Measurements from ENCODE around the gene SMCO2. TPM values are rescaled to one million over a fixed set of nuclear protein-coding genes. Genes with fewer than 3 reads are reported as not detected.

The SMCO2 gene
- total RNA-seq, 1 donor from 2014 or later = 0.47 TPM

- no peaks in the 10 kb centered on the region for H3K27me3 ChIP-seq (ENCODE audit: low read depth)
- no peaks in the 10 kb centered on the region for H3K4me1 ChIP-seq
- DNase-seq = no peak
- no peak overlapping the region for H3K27ac ChIP-seq
- H3K4me3 ChIP-seq = no peak overlapping the region
- peaks cover 17% of the 10 kb centered on the region for H3K9me3 ChIP-seq
- no peak for TF ChIP-seq CTCF (IDR thresholded peaks at IDR 0.05)
- ATAC-seq = no peak
- H3K36me3 ChIP-seq = no peaks in the 10 kb centered on the region
- intact Hi-C loops (cut with DNase I) = no loop called here
Measured at GRCh38 chr12:27480016-27480415, 33.5 kb downstream of the SMCO2 start.

- H3K4me1 ChIP-seq = no peaks in the 10 kb centered on the region
- H3K9me3 ChIP-seq = no peaks in the 10 kb centered on the region
- TF ChIP-seq CTCF (IDR thresholded peaks at IDR 0.05) = no peak
- intact Hi-C loops (cut with DNase I) = no loop called here
- ATAC-seq = no peak
- H3K27me3 ChIP-seq (ENCODE audit: low read depth) = no peaks in the 10 kb centered on the region
- no peak overlapping the region for H3K27ac ChIP-seq
- H3K4me3 ChIP-seq = no peak overlapping the region
- no peak for DNase-seq
- H3K36me3 ChIP-seq = no peaks in the 10 kb centered on the region
Measured at GRCh38 chr12:27486961-27487360, 40.4 kb downstream of the SMCO2 start.

DNA sequence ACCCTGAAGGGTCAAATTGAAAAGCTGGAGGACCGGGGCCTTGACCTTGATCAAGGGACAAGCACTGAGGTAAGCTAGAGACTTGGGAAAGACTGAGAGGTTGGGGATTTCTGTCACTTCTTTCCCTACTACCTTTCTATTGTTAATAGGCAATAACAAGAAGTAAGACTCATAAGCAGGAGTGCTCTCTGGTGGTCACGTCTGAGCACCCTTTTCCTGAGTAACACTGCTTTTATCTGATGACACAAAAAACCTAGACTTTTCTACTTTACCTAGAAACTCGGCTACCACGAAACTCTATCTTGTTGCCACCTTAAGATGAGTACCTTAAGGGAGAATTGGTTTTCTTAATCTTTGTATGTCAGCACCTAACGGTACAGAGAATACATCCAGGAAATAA is 41.9 kb downstream of the SMCO2 start:
- DNase-seq (no peak), ATAC-seq (no peak)
- no peaks in the 10 kb centered on the region for H3K36me3 ChIP-seq
- no peak overlapping the region for H3K4me3 ChIP-seq
- H3K9me3 ChIP-seq = no peaks in the 10 kb centered on the region
- no peak for TF ChIP-seq CTCF (IDR thresholded peaks at IDR 0.05)
- no peaks in the 10 kb centered on the region for H3K4me1 ChIP-seq
- intact Hi-C loops (cut with DNase I) = no loop called here
- no peak overlapping the region for H3K27ac ChIP-seq
- no peaks in the 10 kb centered on the region for H3K27me3 ChIP-seq (ENCODE audit: low read depth)

DNA sequence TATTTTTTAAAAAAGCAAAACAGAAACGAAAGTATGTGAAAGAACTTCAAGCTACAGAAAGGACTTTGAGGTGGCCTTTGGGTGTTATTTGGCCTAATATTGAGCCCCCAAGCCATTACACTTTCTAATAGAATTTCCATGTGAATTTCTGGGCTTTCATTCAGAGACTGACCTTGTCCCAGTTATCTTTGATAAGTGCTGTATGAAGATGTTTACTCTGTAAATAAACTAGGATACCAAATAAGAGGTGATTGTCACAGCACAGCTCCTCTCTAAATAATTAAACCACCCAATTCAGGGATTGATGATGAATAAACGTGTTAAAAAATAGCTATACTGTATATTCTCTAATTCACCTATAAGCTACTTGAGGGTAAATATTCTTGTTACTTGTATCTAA is 44.7 kb downstream of the SMCO2 start:
- H3K36me3 ChIP-seq = no peaks in the 10 kb centered on the region

DNA sequence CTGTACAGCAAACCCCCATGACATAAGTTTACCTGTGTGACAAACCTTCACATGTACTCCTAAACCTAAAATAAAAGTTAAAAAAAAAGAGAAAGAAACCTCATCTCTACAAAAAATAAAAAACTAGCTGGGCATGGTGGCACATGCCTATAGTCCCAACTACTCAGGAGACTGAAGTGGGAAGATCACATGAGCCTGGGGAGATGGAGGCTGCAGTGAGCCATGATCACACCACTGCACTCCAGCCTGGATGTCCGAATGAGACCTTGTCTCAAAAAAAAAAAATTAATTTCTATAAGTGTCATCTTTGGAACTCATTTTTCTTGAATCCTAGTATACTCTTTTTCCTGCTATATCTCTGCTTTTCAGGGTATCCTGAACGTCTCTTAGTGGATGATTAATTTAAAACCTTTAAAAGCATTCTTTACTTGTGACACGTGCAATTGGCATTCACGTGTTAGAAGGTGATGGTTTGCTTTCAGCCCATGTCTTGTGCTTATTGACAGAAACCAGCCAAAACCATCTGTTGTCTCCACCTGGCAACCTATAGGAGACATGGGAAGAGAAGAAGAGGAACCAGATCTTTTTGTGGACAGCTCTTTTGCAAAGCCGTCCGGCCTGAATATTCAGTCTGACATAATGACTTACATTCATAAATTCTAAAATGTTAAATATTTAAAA is 46.9 kb downstream of the SMCO2 start:
- Histone ChIP-seq H3K9me3 (no peaks in the 10 kb centered on the region), H3K27me3 (ENCODE audit: low read depth) (no peaks in the 10 kb centered on the region), H3K36me3 (no peaks in the 10 kb centered on the region), H3K27ac (no peak overlapping the region), H3K4me3 (no peak overlapping the region), H3K4me1 (no peaks in the 10 kb centered on the region)
- DNase-seq (no peak), ATAC-seq (no peak)
- intact Hi-C loops (cut with DNase I) = no loop called here
- no peak for TF ChIP-seq CTCF (IDR thresholded peaks at IDR 0.05)

More for the DNA sequence above, 44.7 kb downstream of the SMCO2 start:
- Histone ChIP-seq H3K4me1 (no peaks in the 10 kb centered on the region), H3K27me3 (ENCODE audit: low read depth) (no peaks in the 10 kb centered on the region), H3K4me3 (no peak overlapping the region), H3K27ac (no peak overlapping the region), H3K9me3 (no peaks in the 10 kb centered on the region)
- no peak for TF ChIP-seq CTCF (IDR thresholded peaks at IDR 0.05)
- ATAC-seq (no peak), DNase-seq (no peak)
- intact Hi-C loops (cut with DNase I) = no loop called here

Data from lower lobe of right lung (tissue), 2 donors.